SK-N-SH (cell line): ENCODE data around the gene ERCC8. TPM values are rescaled to one million over a fixed set of nuclear protein-coding genes. Genes with fewer than 3 reads are reported as not detected.

ENCODE experiments used
- CTCF ChIA-PET: fragments of 300-600, 350-600 bp; formaldehyde crosslinking; extraction: SDS; loops from one replicate; lab custom pipeline; 2021; lab: Yijun Ruan, JAX
- POLR2A ChIA-PET: fragments of 350-600 bp; sonication (Branson Sonifier 250); formaldehyde crosslinking; extraction: SDS; loops from one replicate; lab custom pipeline; 2020; ENCODE audit warnings: antibody characterized with exemption, inconsistent platforms; lab: Yijun Ruan, JAX
- DNase-seq: peaks from one replicate; pipeline ENCODE4 v3.0.0; 2012
- H2AFZ ChIP-seq: fragments of 200-600 bp; sonication (generic); 2 replicates; pipeline ENCODE4 v1.8.1; 2016; ENCODE audit warnings: antibody characterized with exemption, mild to moderate bottlenecking, low read depth
- H3F3A ChIP-seq: fragments of 200-600 bp; sonication (generic); replicated peaks from 2 replicates; pipeline ENCODE3; 2016; ENCODE audit warnings: antibody characterized with exemption, mild to moderate bottlenecking; ENCODE audit not compliant: insufficient read depth
- H3K27ac ChIP-seq, 2 experiments: fragments of 200-500 bp in 1 of 2; fragments of 200-600 bp in 1 of 2; sonication (Bioruptor generic) in 1 of 2; sonication (generic), shearing (Covaris generic) in 1 of 2; 2 replicates each; pipeline versions ENCODE4 v1.5.1 to v1.6.1; 2014 to 2016; ENCODE audit warnings: low read depth in 2 of 2, inconsistent platforms in 1 of 2, low read length in 1 of 2, mild to moderate bottlenecking in 1 of 2, mixed read lengths in 1 of 2
- H3K27me3 ChIP-seq: fragments of 200-600 bp; sonication (generic), shearing (Covaris generic); 2 replicates; pipeline ENCODE4 v1.6.1; 2016; ENCODE audit warnings: mixed run types; ENCODE audit not compliant: insufficient read depth
- H3K36me3 ChIP-seq, 2 experiments: fragments of 200-500 bp in 1 of 2; fragments of 200-600 bp in 1 of 2; sonication (Bioruptor generic) in 1 of 2; sonication (generic) in 1 of 2; replicated peaks in 1 of 2; 2 replicates each; pipeline versions ENCODE3 to v1.5.1; 2014 to 2016; ENCODE audit warnings: low read length in 1 of 2, mild to moderate bottlenecking in 1 of 2; ENCODE audit not compliant: insufficient read depth in 2 of 2, control insufficient read depth in 1 of 2
- H3K4me1 ChIP-seq, 2 experiments: fragments of 200-500 bp in 1 of 2; fragments of 200-600 bp in 1 of 2; sonication (Bioruptor generic) in 1 of 2; sonication (generic), shearing (Covaris generic) in 1 of 2; 2 replicates each; pipeline versions ENCODE4 v1.5.1 to v1.6.1; 2014 to 2016; ENCODE audit warnings: low read depth in 1 of 2, low read length in 1 of 2, mixed run types in 1 of 2; ENCODE audit not compliant: insufficient read depth in 2 of 2, control insufficient read depth in 1 of 2
- H3K4me2 ChIP-seq: fragments of 200-600 bp; sonication (generic), shearing (Covaris generic); 2 replicates; pipeline ENCODE4 v1.6.1; 2017; ENCODE audit warnings: mixed run types
- H3K4me3 ChIP-seq, 2 experiments: fragments of 200-500 bp in 1 of 2; fragments of 200-600 bp in 1 of 2; sonication (Bioruptor generic) in 1 of 2; sonication (generic), shearing (Covaris generic) in 1 of 2; 2 replicates each; pipeline versions ENCODE4 v1.5.1 to v1.8.1; 2014 to 2016; ENCODE audit warnings: low read depth in 2 of 2, inconsistent platforms in 1 of 2, low read length in 1 of 2, mild to moderate bottlenecking in 1 of 2, mixed read lengths in 1 of 2, moderate library complexity in 1 of 2
- H3K79me2 ChIP-seq: fragments of 200-600 bp; sonication (generic); 2 replicates; pipeline ENCODE4 v1.8.1; 2017; ENCODE audit warnings: mild to moderate bottlenecking; ENCODE audit not compliant: insufficient read depth
- H3K9ac ChIP-seq: fragments of 200-600 bp; sonication (generic); 2 replicates; pipeline ENCODE4 v1.6.1; 2017; ENCODE audit warnings: mixed run types
- H3K9me2 ChIP-seq: fragments of 200-600 bp; sonication (generic); 2 replicates; pipeline ENCODE4 v1.6.1; 2017; ENCODE audit warnings: mixed run types
- H3K9me3 ChIP-seq: fragments of 200-600 bp; sonication (generic); 2 replicates; pipeline ENCODE4 v1.6.1; 2017; ENCODE audit warnings: mixed run types, mild to moderate bottlenecking, moderate library complexity
- H4K20me1 ChIP-seq: fragments of 200-600 bp; sonication (generic); 2 replicates; pipeline ENCODE4 v1.6.1; 2017; ENCODE audit warnings: mild to moderate bottlenecking, mixed run types; ENCODE audit not compliant: insufficient read depth
- ELF1 ChIP-seq: IDR thresholded peaks from 2 replicates; pipeline ENCODE4 v1.4.0; 2012
- FOSL2 ChIP-seq: IDR thresholded peaks from 2 replicates; pipeline ENCODE4 v1.4.0; 2012; ENCODE audit warnings: low read depth, mild to moderate bottlenecking, moderate library complexity, borderline replicate concordance
- GATA2 ChIP-seq: sonication (generic); formaldehyde crosslinking; IDR thresholded peaks from 2 replicates; pipeline ENCODE4 v1.5.0; 2020; ENCODE audit warnings: mild to moderate bottlenecking, missing genetic modification reagents
- JUND ChIP-seq: IDR thresholded peaks from 2 replicates; pipeline ENCODE4 v1.4.0; 2012
- MXI1 ChIP-seq: IDR thresholded peaks from 2 replicates; pipeline ENCODE4 v1.6.1; 2012; ENCODE audit warnings: mild to moderate bottlenecking, low read depth, low read length, improper control_type of control experiment
- NFIC ChIP-seq: IDR thresholded peaks from 2 replicates; pipeline ENCODE4 v1.4.0; 2012; ENCODE audit warnings: borderline replicate concordance
- NRF1 ChIP-seq: IDR thresholded peaks from 2 replicates; pipeline ENCODE4 v1.6.1; 2012; ENCODE audit warnings: low read depth, mild to moderate bottlenecking, low read length
- RAD21 ChIP-seq: IDR thresholded peaks from 2 replicates; pipeline ENCODE4 v1.6.1; 2012; ENCODE audit warnings: mild to moderate bottlenecking, low read length
- SMC3 ChIP-seq: IDR thresholded peaks from 2 replicates; pipeline ENCODE4 v1.6.1; 2012; ENCODE audit warnings: low read depth, low read length, improper control_type of control experiment
- TAF1 ChIP-seq: IDR thresholded peaks from 2 replicates; pipeline ENCODE4 v1.6.1; 2012; ENCODE audit warnings: low read depth, mild to moderate bottlenecking, low read length, moderate library complexity, borderline replicate concordance
- WGBS: methylation state at CpG from one replicate; pipeline ENCODE4 v1.1.6; 2017; ENCODE audit warnings: low lambda C conversion rate; 5-methylcytosine and 5-hydroxymethylcytosine counted together
- polyA plus RNA-seq, 3 experiments: library from polyadenylated mRNA; depleted of rRNA; stranded (reverse); fragments of >200 nt; gene quantifications; 2 replicates each; pipeline ENCODE4 v1.2.3, GENCODE V29; 2012
- TF ChIP-seq, protein P1 (sequence below): IDR thresholded peaks from 2 replicates; pipeline ENCODE4; 2012
- TF ChIP-seq, protein P2 (sequence below): fragments of 200-600 bp; sonication (generic); IDR thresholded peaks from 2 replicates; pipeline ENCODE4 v1.6.1; 2017; ENCODE audit warnings: antibody characterized with exemption, mild to moderate bottlenecking, moderate library complexity

Gene ERCC8
- polyA plus RNA-seq, 1 of the 3 experiments (the other 2 are of a cell fraction) = 11.6 TPM

DNA sequence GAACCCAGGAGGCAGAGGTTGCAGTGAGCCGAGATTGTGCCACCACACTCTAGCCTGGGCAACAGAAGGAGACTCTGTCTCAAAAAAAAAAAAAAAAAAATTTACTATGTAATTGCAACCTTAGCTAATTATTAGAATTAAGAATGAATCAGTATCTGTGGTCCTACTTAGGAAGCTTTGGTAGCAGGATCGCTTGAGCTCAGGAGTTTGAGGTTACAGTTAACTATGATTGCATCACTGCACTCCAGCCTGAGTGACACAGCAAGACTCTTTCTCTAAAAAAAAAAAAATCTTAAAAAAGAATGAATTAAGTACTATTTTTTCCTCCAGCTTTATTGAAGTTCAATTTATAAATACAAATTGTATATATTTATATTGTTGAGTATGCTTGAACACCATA lies 16.8 kb upstream of the ERCC8 start:
- CTCF ChIA-PET = interaction anchor here (2.0 kb wide), 1 partner anchor 67 kb away, joined by 4 read pairs; no protein-coding TSS in a partner anchor
- no peaks in the 10 kb centered on the region for H3F3A ChIP-seq
- H3K27me3 ChIP-seq = no peaks in the 10 kb centered on the region
- TF ChIP-seq TAF1 (no peak), FOSL2 (no peak), JUND (no peak), MXI1 (no peak), RAD21 (no peak), NFIC (no peak)
- TF ChIP-seq, protein P1, sequence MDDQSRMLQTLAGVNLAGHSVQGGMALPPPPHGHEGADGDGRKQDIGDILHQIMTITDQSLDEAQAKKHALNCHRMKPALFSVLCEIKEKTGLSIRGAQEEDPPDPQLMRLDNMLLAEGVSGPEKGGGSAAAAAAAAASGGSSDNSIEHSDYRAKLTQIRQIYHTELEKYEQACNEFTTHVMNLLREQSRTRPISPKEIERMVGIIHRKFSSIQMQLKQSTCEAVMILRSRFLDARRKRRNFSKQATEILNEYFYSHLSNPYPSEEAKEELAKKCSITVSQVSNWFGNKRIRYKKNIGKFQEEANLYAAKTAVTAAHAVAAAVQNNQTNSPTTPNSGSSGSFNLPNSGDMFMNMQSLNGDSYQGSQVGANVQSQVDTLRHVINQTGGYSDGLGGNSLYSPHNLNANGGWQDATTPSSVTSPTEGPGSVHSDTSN = no peak
- TF ChIP-seq, all 33 proteins: peak for 0
- Histone ChIP-seq H3K9ac (no peak overlapping the region), H3K4me2 (no peak overlapping the region), H3K4me1 (peaks cover 6 to 7% of the 10 kb centered on the region in 2 experiments; a peak in 3 of 4 replicates), H3K36me3 (no peaks in the 10 kb centered on the region), H3K9me3 (0 out of 2 replicates have a peak, but pooled peaks cover 3% of the 10 kb centered on the region), H3K9me2 (no peaks in the 10 kb centered on the region), H3K4me3 (no peak overlapping the region), H4K20me1 (no peaks in the 10 kb centered on the region), H2AFZ (no peak overlapping the region), H3K27ac (no peak overlapping the region), H3K79me2 (peaks cover 35% of the 10 kb centered on the region)
- POLR2A ChIA-PET = no interaction called here
- WGBS = 94% methylated on average over 2 of the region's 2 CpGs
- no peak for DNase-seq

DNA sequence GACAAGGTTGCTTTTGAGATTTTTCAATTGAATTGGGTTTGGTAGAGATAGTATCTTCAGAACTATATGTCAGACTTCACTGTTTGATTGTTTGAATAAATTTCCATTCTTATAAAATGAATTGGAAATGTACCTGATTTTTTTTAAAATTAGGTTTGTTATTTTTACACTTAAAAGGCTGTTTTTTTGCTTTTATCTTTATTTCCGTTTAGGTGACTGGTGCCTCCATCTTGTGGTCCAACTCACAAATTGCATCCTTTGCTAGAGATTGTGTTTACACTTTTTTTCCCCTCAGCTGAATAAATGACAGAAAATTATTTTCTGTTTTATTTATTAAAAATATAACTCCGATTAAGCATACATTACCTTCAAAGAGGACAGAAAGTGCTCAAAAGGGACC lies 15.7 kb upstream of the ERCC8 start:
- no peaks in the 10 kb centered on the region for H3K27me3 ChIP-seq
- H3K4me1 ChIP-seq = peaks cover 6 to 7% of the 10 kb centered on the region in 2 experiments; a peak in 3 of 4 replicates
- peaks cover 40% of the 10 kb centered on the region; the same call in 1 of the 2 replicates for H3K79me2 ChIP-seq
- no peak overlapping the region; the same call in 1 of the 2 replicates for H2AFZ ChIP-seq
- WGBS = 35% methylated on average over 2 of the region's 2 CpGs
- no peaks in the 10 kb centered on the region for H4K20me1 ChIP-seq
- no peaks in the 10 kb centered on the region for H3K9me3 ChIP-seq
- CTCF ChIA-PET = interaction anchor here (0.5 to 3.2 kb wide), 19 partner anchors 12 to 1373 kb away, joined by 3 to 22 read pairs (median 4); partner anchors contain the start of gene ZSWIM6
- H3K4me2 ChIP-seq = no peak overlapping the region
- H3K4me3 ChIP-seq = no peak overlapping the region
- TF ChIP-seq GATA2 (CRISPR knock-in tag) (no peak), FOSL2 (no peak), ELF1 (no peak), SMC3 (peak; percentile 26; the same call in 1 of the 2 replicates), RAD21 (peak; percentile 54), NRF1 (no peak)
- TF ChIP-seq, protein P2, sequence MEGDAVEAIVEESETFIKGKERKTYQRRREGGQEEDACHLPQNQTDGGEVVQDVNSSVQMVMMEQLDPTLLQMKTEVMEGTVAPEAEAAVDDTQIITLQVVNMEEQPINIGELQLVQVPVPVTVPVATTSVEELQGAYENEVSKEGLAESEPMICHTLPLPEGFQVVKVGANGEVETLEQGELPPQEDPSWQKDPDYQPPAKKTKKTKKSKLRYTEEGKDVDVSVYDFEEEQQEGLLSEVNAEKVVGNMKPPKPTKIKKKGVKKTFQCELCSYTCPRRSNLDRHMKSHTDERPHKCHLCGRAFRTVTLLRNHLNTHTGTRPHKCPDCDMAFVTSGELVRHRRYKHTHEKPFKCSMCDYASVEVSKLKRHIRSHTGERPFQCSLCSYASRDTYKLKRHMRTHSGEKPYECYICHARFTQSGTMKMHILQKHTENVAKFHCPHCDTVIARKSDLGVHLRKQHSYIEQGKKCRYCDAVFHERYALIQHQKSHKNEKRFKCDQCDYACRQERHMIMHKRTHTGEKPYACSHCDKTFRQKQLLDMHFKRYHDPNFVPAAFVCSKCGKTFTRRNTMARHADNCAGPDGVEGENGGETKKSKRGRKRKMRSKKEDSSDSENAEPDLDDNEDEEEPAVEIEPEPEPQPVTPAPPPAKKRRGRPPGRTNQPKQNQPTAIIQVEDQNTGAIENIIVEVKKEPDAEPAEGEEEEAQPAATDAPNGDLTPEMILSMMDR = peak; percentile 67
- TF ChIP-seq, all 33 proteins: peak for 3
- Histone ChIP-seq H3F3A (no peaks in the 10 kb centered on the region), H3K9ac (no peak overlapping the region), H3K9me2 (no peaks in the 10 kb centered on the region), H3K27ac (no peak overlapping the region), H3K36me3 (no peaks in the 10 kb centered on the region)
- peak; percentile 23 for DNase-seq
- POLR2A ChIA-PET = no interaction called here
